Kidney (tissue), 14 donors: ENCODE results near the gene BRD8. TPM values are rescaled to one million over a fixed set of nuclear protein-coding genes. Genes with fewer than 3 reads are reported as not detected.

Experiments
- DNase-seq, 5 donors: peaks; one replicate each; pipeline ENCODE4 v3.0.0-alpha.2; 2013 to 2020
- FAIRE-seq: peaks from 2 replicates; lab custom pipeline; 2012; peaks lifted over from hg19 to GRCh38; lab: Jason Lieb, UNC
- H3K27ac ChIP-seq, 2 donors: one replicate each; pipeline ENCODE4 v1.7.0; 2013; ENCODE audit warnings: low read depth in 2 of 2, low read length in 2 of 2, inconsistent platforms in 1 of 2
- H3K27me3 ChIP-seq: one replicate; pipeline ENCODE4 v1.7.1; 2013; ENCODE audit warnings: low read length, inconsistent platforms; ENCODE audit not compliant: control insufficient read depth, insufficient read depth
- H3K36me3 ChIP-seq, 3 donors: one replicate each; pipeline versions ENCODE4 v1.7.0 to v1.7.1; 2013; ENCODE audit warnings: low read length in 3 of 3, control low read depth in 1 of 3, inconsistent platforms in 1 of 3; ENCODE audit not compliant: insufficient read depth in 3 of 3, control insufficient read depth in 2 of 3
- H3K4me1 ChIP-seq, 3 donors: one replicate each; pipeline versions ENCODE4 v1.7.0 to v1.7.1; 2013; ENCODE audit warnings: low read length in 3 of 3, inconsistent platforms in 1 of 3, low read depth in 1 of 3; ENCODE audit not compliant: control insufficient read depth in 2 of 3, insufficient read depth in 2 of 3
- H3K4me3 ChIP-seq, 3 donors: one replicate each; pipeline versions ENCODE4 v1.7.0 to v1.8.1; 2013; ENCODE audit warnings: low read length in 3 of 3, control low read depth in 1 of 3, inconsistent platforms in 1 of 3
- H3K9ac ChIP-seq, 3 donors: one replicate each; pipeline versions ENCODE4 v1.7.0 to v1.7.1; 2013; ENCODE audit warnings: low read length in 3 of 3, control low read depth in 1 of 3, inconsistent platforms in 1 of 3
- H3K9me3 ChIP-seq, 3 donors: one replicate each; pipeline versions ENCODE4 v1.7.0 to v1.7.1; 2013; ENCODE audit warnings: low read length in 3 of 3, control low read depth in 1 of 3, inconsistent platforms in 1 of 3; ENCODE audit not compliant: control insufficient read depth in 2 of 3, insufficient read depth in 1 of 3
- intact Hi-C: fragments of 100-400 bp; cut with DNase I; formaldehyde crosslinking; loops from one replicate; pipeline ENCODE4 v1.11.1; 2022
- polyA plus RNA-seq: library from polyadenylated mRNA; stranded (reverse); fragments of 350-450 nt; fragmentation: Illumina TruSeq; extraction: RNeasy Lipid Tissue Mini Kit (QIAGEN cat#74804); gene quantifications from one replicate; pipeline ENCODE4 v1.2.3, GENCODE V29; 2014; ENCODE audit warnings: low read depth, low replicate concordance; ENCODE audit not compliant: insufficient read depth
- total RNA-seq: library from RNA; stranded (reverse); fragmentation: NEBNext Ultra II Directional; extraction: Animal tissue kit (Norgen Biotek cat#: 25700); gene quantifications from one replicate; pipeline ENCODE4 v1.2.1, GENCODE V29; 2021
- TF ChIP-seq, protein P1 (sequence below): IDR thresholded peaks from 3 replicates; pipeline ENCODE4 v1.5.1; 2012; ENCODE audit warnings: mild to moderate bottlenecking, moderate library complexity, borderline replicate concordance; ENCODE audit not compliant: insufficient read depth; ENCODE audit errors: extremely low read depth
- donor health status: control.
- donor health status: control.
- donor health status: control.
- donor health status: control.
- donor health status: control.
- donor health status: DM: yes; HTN: yes; CAD: no.
- donor health status: Normal renal cell carcinoma (clear cell type).

Gene BRD8
- total and polyA plus RNA-seq, 2 donors from 2014 or later, result 32.1 to 54.5 TPM

DNA sequence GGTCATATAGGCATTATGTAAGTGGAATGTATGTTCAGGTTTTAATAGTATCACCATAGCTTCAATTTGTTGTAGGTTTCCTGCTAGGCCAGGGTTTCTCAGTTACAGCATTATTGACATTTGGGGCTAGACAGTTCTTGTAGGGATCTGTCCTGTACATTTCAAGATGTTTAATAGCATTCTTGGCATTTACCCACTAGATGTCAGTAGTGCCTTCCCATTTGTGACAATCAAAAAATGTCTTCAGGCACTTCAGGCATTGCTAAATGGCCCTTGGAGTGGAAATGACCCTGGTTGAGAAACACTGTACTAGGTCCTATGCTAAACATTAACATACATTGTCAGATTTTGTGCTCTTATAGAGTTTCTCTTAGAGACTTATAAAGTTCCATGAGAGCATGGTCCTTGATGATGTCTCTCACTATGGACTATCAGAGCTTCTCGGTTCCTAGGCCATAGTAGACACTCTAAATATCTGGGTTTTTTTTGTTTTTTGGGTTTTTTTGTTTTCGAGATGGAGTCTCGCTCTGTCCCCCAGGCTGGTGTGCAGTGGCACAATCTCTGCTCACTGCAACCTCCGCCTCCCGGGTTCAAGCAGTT lies 1.9 kb upstream of the BRD8 start:
- Histone ChIP-seq H3K36me3 (peaks cover 1 to 10% (median 2%) of the 10 kb centered on the region in 3 donors), H3K27me3 (no peaks in the 10 kb centered on the region), H3K4me3 (peak overlapping the region in 1 of 3 donors; percentile 94), H3K9ac (peak overlapping the region in 1 of 3 donors; percentile 6), H3K9me3 (no peaks in the 10 kb centered on the region), H3K27ac (no peak overlapping the region), H3K4me1 (peaks cover 0 to 10% (median 7%) of the 10 kb centered on the region in 3 donors)
- TF ChIP-seq, protein P1, sequence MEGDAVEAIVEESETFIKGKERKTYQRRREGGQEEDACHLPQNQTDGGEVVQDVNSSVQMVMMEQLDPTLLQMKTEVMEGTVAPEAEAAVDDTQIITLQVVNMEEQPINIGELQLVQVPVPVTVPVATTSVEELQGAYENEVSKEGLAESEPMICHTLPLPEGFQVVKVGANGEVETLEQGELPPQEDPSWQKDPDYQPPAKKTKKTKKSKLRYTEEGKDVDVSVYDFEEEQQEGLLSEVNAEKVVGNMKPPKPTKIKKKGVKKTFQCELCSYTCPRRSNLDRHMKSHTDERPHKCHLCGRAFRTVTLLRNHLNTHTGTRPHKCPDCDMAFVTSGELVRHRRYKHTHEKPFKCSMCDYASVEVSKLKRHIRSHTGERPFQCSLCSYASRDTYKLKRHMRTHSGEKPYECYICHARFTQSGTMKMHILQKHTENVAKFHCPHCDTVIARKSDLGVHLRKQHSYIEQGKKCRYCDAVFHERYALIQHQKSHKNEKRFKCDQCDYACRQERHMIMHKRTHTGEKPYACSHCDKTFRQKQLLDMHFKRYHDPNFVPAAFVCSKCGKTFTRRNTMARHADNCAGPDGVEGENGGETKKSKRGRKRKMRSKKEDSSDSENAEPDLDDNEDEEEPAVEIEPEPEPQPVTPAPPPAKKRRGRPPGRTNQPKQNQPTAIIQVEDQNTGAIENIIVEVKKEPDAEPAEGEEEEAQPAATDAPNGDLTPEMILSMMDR, result peak; percentile 11
- FAIRE-seq (no peak), DNase-seq (peak in 3 of 5 donors; percentile 11 to 88 (median 83))
- intact Hi-C loops, result no loop called here

DNA sequence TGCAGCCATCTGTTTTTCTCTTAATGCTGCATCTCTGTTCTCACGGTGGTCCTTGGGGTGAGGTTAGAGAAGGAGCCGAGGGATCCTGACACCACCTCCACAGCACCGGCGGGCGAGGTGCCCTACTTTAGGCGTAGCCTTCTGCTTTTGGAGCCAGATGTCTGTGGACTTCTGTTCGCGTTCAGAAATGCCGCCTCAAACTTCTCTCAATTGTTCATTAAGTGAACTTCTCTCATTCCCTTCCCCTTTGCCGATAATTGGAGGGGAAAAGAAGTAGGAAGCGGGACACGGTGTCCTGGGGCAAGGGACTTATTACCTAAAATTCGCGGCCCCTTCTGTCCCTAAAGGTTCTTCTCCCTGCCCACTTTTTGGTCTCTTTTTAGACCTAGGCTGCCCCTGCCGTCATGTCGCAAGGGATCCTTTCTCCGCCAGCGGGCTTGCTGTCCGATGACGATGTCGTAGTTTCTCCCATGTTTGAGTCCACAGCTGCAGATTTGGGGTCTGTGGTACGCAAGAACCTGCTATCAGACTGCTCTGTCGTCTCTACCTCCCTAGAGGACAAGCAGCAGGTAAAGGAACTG lies 937 bp upstream of the BRD8 start:
- peaks cover 0 to 10% (median 7%) of the 10 kb centered on the region in 3 donors for H3K4me1 ChIP-seq
- no peak overlapping the region for H3K27ac ChIP-seq
- H3K27me3 ChIP-seq, result no peaks in the 10 kb centered on the region
- TF ChIP-seq, protein P1, result no peak
- peak overlapping the region in 1 of 3 donors; percentile 54 for H3K9ac ChIP-seq
- intact Hi-C loops, result no loop called here
- FAIRE-seq (no peak), DNase-seq (peak in 3 of 5 donors; percentile 10 to 39 (median 12))
- peaks cover 4 to 8% (median 5%) of the 10 kb centered on the region in 3 donors for H3K36me3 ChIP-seq
- no peaks in the 10 kb centered on the region for H3K9me3 ChIP-seq
- peak overlapping the region; percentile 45 to 94 (median 87) for H3K4me3 ChIP-seq

DNA sequence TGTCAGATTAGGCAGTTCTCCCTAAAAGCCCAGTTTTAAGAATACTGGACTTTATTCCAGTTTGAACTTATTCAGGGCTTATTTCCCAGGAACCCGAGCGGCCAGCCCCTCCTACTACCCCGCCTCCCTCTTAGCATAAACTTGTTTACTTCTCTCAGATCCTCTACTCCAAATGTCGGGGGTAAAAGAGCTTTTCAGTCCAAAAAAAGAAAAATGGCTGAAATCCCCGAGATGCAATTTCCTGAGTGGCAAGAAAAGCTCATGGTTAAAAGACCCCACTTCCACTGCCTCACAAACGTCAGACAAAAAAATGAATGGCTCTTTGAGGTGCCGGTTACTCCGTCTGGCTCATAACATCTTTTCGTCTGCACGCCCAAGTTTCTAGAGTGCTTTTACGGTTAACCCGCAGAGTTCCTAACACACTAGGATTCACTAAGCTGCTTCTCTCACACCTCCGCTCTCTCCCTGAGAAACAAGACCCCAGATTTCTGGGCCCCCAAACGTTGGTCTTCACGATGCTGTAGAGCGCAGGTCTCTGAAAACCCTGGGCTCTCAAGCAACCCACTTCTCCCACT lies 402 bp downstream of the BRD8 start:
- intact Hi-C loops, result no loop called here
- Histone ChIP-seq H3K36me3 (peaks cover 9 to 17% (median 11%) of the 10 kb centered on the region in 3 donors), H3K27ac (peak overlapping the region; percentile 86 to 89), H3K4me1 (peaks cover 0 to 10% (median 7%) of the 10 kb centered on the region in 3 donors), H3K9me3 (no peaks in the 10 kb centered on the region), H3K27me3 (no peaks in the 10 kb centered on the region), H3K4me3 (peak overlapping the region; percentile 87 to 99 (median 94)), H3K9ac (peak overlapping the region; percentile 72 to 95 (median 88))
- FAIRE-seq (no peak), DNase-seq (peak in 3 of 5 donors; percentile 27 to 74 (median 73))
- TF ChIP-seq, protein P1, result no peak
